Measurements from ENCODE around the gene TCF7L2.

The TCF7L2 gene

GRCh38 chr10:113052076-113052830 lies 102.2 kb downstream of the TCF7L2 start:
- no peak overlapping the region for H3K27ac Mint-ChIP-seq

GRCh38 chr10:113053091-113053490 lies 103.0 kb downstream of the TCF7L2 start:
- DNase-seq (ENCODE audit: low spot score) = no peak
- Mint-ChIP-seq H3K9me3 (no peaks in the 10 kb centered on the region), H3K4me3 (no peak overlapping the region), H3K27ac (no peak overlapping the region), H3K27me3 (ENCODE audit: low read depth) (peaks cover 16% of the 10 kb centered on the region), H3K36me3 (ENCODE audit: low read depth) (no peaks in the 10 kb centered on the region), H3K4me1 (ENCODE audit: low read depth) (peaks cover 4% of the 10 kb centered on the region)

More at GRCh38 chr10:113052076-113052830, 102.2 kb downstream of the TCF7L2 start:
- Mint-ChIP-seq H3K27me3 (ENCODE audit: low read depth) (peaks cover 17% of the 10 kb centered on the region), H3K4me3 (no peak overlapping the region), H3K36me3 (ENCODE audit: low read depth) (no peaks in the 10 kb centered on the region), H3K9me3 (no peaks in the 10 kb centered on the region), H3K4me1 (ENCODE audit: low read depth) (peaks cover 4% of the 10 kb centered on the region)
- DNase-seq (ENCODE audit: low spot score) = no peak

- H3K27ac Mint-ChIP-seq = no peak overlapping the region
- peaks cover 16% of the 10 kb centered on the region for H3K27me3 Mint-ChIP-seq (ENCODE audit: low read depth)
- no peak overlapping the region for H3K4me3 Mint-ChIP-seq
- peaks cover 4% of the 10 kb centered on the region for H3K4me1 Mint-ChIP-seq (ENCODE audit: low read depth)
- no peak for DNase-seq (ENCODE audit: low spot score)
- no peaks in the 10 kb centered on the region for H3K36me3 Mint-ChIP-seq (ENCODE audit: low read depth)
- no peaks in the 10 kb centered on the region for H3K9me3 Mint-ChIP-seq
These were observed 103.8 kb downstream of the TCF7L2 start for GRCh38 chr10:113053881-113054280.

- Mint-ChIP-seq H3K27ac (no peak overlapping the region), H3K4me3 (no peak overlapping the region), H3K27me3 (ENCODE audit: low read depth) (peaks cover 16% of the 10 kb centered on the region), H3K4me1 (ENCODE audit: low read depth) (peaks cover 4% of the 10 kb centered on the region), H3K36me3 (ENCODE audit: low read depth) (no peaks in the 10 kb centered on the region), H3K9me3 (no peaks in the 10 kb centered on the region)
- DNase-seq (ENCODE audit: low spot score) = no peak
These were observed 105.4 kb downstream of the TCF7L2 start for GRCh38 chr10:113055458-113055857.

DNA sequence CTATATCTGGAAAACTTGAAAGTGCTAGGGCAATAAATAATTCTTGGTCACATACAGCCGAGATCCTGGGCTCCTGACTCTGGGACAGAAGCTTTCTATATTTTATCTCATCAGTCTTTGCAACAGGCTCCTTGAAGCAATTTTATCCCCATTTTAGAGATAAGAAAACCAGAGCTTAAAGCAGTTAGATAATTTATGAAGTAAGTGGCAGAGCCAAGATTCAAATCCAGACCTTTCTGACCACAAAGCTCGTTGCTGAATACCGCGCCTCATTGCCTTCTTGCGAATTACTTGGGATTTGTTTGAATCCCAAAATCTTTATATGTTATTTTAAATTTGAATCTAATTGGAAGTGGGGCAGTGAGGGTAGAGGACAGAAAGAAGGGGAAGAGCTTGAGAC lies 106.0 kb downstream of the TCF7L2 start:
- H3K27me3 Mint-ChIP-seq (ENCODE audit: low read depth) = peaks cover 13% of the 10 kb centered on the region
- H3K4me3 Mint-ChIP-seq = no peak overlapping the region
- no peak overlapping the region for H3K27ac Mint-ChIP-seq
- no peak for DNase-seq (ENCODE audit: low spot score)
- peaks cover under 1% of the 10 kb centered on the region for H3K4me1 Mint-ChIP-seq (ENCODE audit: low read depth)
- H3K9me3 Mint-ChIP-seq = no peaks in the 10 kb centered on the region
- H3K36me3 Mint-ChIP-seq (ENCODE audit: low read depth) = no peaks in the 10 kb centered on the region

- no peak overlapping the region for H3K4me3 Mint-ChIP-seq
- H3K36me3 Mint-ChIP-seq (ENCODE audit: low read depth) = no peaks in the 10 kb centered on the region
- H3K27ac Mint-ChIP-seq = no peak overlapping the region
- peaks cover 13% of the 10 kb centered on the region for H3K27me3 Mint-ChIP-seq (ENCODE audit: low read depth)
- no peaks in the 10 kb centered on the region for H3K4me1 Mint-ChIP-seq (ENCODE audit: low read depth)
- no peaks in the 10 kb centered on the region for H3K9me3 Mint-ChIP-seq
- no peak for DNase-seq (ENCODE audit: low spot score)
These were observed 106.5 kb downstream of the TCF7L2 start for GRCh38 chr10:113056441-113057021.

- no peak overlapping the region for H3K27ac Mint-ChIP-seq
- peaks cover 5% of the 10 kb centered on the region for H3K27me3 Mint-ChIP-seq (ENCODE audit: low read depth)
- H3K36me3 Mint-ChIP-seq (ENCODE audit: low read depth) = no peaks in the 10 kb centered on the region
- DNase-seq (ENCODE audit: low spot score) = no peak
- H3K9me3 Mint-ChIP-seq = no peaks in the 10 kb centered on the region
- no peaks in the 10 kb centered on the region for H3K4me1 Mint-ChIP-seq (ENCODE audit: low read depth)
- no peak overlapping the region for H3K4me3 Mint-ChIP-seq
These were observed 108.0 kb downstream of the TCF7L2 start for GRCh38 chr10:113057948-113058522.

DNA sequence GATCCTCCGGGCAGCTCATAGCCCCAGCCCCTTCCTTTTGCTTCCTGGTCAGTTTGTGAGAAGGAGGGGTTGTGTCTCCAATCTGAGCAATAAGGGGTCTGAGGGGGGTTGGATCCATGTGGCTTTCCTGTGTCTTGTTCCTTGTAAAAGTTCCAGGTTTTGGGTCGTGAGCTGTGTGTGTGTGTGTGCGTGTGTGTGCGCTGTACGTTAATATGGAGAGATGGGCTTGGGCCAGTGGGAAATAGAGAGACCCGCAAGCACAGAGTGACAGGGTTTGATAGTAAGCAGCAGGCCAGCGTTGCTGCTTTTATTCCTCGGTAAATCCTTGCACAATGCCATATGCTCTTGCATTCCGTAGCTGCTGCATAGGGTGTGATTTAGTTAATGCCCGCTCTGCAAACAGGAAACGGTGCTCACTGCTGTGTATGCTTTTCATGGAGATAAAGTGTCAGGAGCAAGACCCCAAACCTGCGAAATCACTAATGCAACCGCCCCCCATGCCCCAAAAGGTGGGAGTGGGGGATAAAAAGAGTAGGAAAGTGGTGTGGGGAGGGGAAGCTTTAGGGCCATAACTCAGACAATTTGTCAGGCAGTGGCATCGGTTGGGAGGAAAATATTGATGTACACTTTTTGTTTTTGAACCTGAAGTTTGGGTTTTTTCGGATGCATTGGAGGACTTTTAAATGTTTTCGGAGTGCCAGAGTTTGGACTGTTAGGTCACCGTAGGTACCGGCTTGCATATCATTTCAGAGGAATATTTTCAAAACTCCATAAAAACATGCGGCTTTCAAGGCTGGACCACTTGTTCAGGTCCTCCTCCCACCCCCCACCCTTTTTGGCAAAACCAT lies 108.7 kb downstream of the TCF7L2 start:
- Mint-ChIP-seq H3K9me3 (no peaks in the 10 kb centered on the region), H3K27me3 (ENCODE audit: low read depth) (peaks cover 6% of the 10 kb centered on the region), H3K27ac (no peak overlapping the region), H3K4me1 (ENCODE audit: low read depth) (no peaks in the 10 kb centered on the region), H3K4me3 (no peak overlapping the region), H3K36me3 (ENCODE audit: low read depth) (no peaks in the 10 kb centered on the region)
- no peak for DNase-seq (ENCODE audit: low spot score)

DNA sequence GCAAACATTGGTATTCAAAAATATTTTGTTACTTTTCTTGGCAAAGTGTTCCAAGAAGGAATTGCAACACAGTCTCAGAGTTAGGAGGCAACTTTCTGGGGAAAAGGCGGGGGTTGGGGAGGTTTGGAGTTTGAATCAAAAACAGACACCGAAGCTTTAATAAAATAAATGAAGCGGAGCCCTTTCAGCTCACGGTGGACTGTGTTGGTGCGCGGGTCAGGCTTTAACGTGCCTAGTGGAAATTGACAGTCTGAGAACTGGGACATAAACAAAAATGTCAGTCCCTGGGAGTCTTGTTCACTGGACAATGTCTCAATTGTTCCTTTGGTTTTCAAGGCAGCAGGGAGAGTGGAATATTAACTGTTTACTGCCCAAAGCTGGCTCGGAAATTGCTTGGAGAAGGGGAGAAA lies 109.3 kb downstream of the TCF7L2 start:
- no peaks in the 10 kb centered on the region for H3K36me3 Mint-ChIP-seq (ENCODE audit: low read depth)

DNA sequence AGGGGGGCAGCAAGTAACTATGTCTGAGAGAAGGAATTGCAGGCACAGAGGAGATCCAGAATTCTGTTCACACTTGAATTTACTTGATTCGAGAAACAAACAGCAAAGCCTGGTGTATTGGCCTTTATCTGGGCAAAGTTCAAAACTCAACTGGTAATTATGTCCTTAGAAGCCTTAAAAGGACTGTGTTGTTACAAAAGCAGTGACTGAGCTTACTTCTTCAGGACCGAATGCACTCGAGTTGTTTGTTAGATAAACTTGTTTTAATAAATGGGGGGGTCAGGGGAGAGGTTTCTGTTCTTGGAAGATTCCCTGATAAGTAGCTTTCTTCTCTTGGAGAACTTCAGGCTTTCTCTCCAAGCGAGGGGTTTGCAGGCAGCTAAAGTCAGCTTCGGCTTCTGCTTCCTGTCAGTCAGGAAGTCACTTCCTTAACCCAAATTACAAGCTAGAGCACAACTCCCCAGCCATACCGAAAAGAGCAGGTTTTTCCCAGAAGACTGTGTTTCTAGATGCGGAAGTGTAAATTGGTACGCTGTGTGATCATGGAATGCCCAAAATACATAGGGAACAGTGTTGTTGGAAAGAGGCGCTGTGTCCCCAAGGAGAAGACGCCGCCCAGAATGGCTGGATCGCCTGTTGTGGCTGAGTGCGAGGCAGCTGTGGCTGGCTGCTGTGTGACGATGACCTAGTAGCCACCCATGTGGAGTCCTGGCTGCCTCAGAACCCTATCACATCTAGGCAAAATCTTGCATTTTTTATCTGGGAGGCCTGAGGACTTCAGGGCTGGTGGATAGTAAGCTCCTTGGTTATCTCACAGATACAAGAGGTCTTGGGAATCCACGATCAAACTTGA lies 110.4 kb downstream of the TCF7L2 start:
- Mint-ChIP-seq H3K27me3 (ENCODE audit: low read depth) (peaks cover 2% of the 10 kb centered on the region), H3K27ac (no peak overlapping the region), H3K4me1 (ENCODE audit: low read depth) (no peaks in the 10 kb centered on the region), H3K4me3 (no peak overlapping the region), H3K36me3 (ENCODE audit: low read depth) (no peaks in the 10 kb centered on the region), H3K9me3 (no peaks in the 10 kb centered on the region)
- DNase-seq (ENCODE audit: low spot score) = no peak

More for the DNA sequence above, 109.3 kb downstream of the TCF7L2 start:
- H3K4me1 Mint-ChIP-seq (ENCODE audit: low read depth) = no peaks in the 10 kb centered on the region
- peaks cover 6% of the 10 kb centered on the region for H3K27me3 Mint-ChIP-seq (ENCODE audit: low read depth)
- no peaks in the 10 kb centered on the region for H3K9me3 Mint-ChIP-seq
- DNase-seq (ENCODE audit: low spot score) = no peak
- no peak overlapping the region for H3K27ac Mint-ChIP-seq
- H3K4me3 Mint-ChIP-seq = no peak overlapping the region

GRCh38 chr10:113061054-113061430 lies 111.0 kb downstream of the TCF7L2 start:
- no peak overlapping the region for H3K4me3 Mint-ChIP-seq
- no peak for DNase-seq (ENCODE audit: low spot score)
- H3K4me1 Mint-ChIP-seq (ENCODE audit: low read depth) = no peaks in the 10 kb centered on the region
- H3K9me3 Mint-ChIP-seq = no peaks in the 10 kb centered on the region
- peaks cover 2% of the 10 kb centered on the region for H3K27me3 Mint-ChIP-seq (ENCODE audit: low read depth)
- H3K27ac Mint-ChIP-seq = no peak overlapping the region
- no peaks in the 10 kb centered on the region for H3K36me3 Mint-ChIP-seq (ENCODE audit: low read depth)

- peaks cover 2% of the 10 kb centered on the region for H3K27me3 Mint-ChIP-seq (ENCODE audit: low read depth)
These were observed 111.5 kb downstream of the TCF7L2 start for GRCh38 chr10:113061557-113061956.

More at GRCh38 chr10:113061557-113061956, 111.5 kb downstream of the TCF7L2 start:
- Mint-ChIP-seq H3K4me1 (ENCODE audit: low read depth) (no peaks in the 10 kb centered on the region), H3K9me3 (no peaks in the 10 kb centered on the region), H3K36me3 (ENCODE audit: low read depth) (no peaks in the 10 kb centered on the region), H3K27ac (no peak overlapping the region), H3K4me3 (no peak overlapping the region)
- DNase-seq (ENCODE audit: low spot score) = no peak

All from T-helper 2 cell treated with Interferon-gamma antibody and Interleukin-4, amounts not matched to agents 5 μg/mL and 100 μg/mL, for 36 hours (primary cell).